Thoracic aorta (tissue), 2 donors: Measurements from ENCODE around the gene ZDHHC16. TPM values are rescaled to one million over a fixed set of nuclear protein-coding genes. Genes with fewer than 3 reads are reported as not detected.

ENCODE experiments used
- ATAC-seq: fragments of 150-250 bp; one replicate; pipeline ENCODE4 v1.8.0; 2017; ENCODE audit warnings: low read depth; ENCODE audit not compliant: insufficient number of reproducible peaks, low FRiP score
- DNase-seq: peaks from one replicate; pipeline ENCODE4 v3.0.0-alpha.2; 2020; ENCODE audit warnings: low spot score
- H3K27ac ChIP-seq, 2 donors: fragments of 200-600 bp; sonication (generic); 1 replicate in 1 of 2; 2 replicates in 1 of 2; pipeline ENCODE4 v1.5.1; 2016; ENCODE audit warnings: mild to moderate bottlenecking in 2 of 2, moderate library complexity in 2 of 2
- H3K27me3 ChIP-seq: fragments of 200-600 bp; sonication (generic); replicated peaks from 2 replicates; pipeline ENCODE4 v1.6.0; 2016; ENCODE audit warnings: mild to moderate bottlenecking; ENCODE audit not compliant: insufficient read depth
- H3K36me3 ChIP-seq: fragments of 200-600 bp; sonication (generic); one replicate; pipeline ENCODE4 v1.5.1; 2016
- H3K4me1 ChIP-seq, 2 donors: fragments of 200-600 bp; sonication (generic); 1 replicate in 1 of 2; 2 replicates in 1 of 2; pipeline versions ENCODE4 v1.5.1 to v1.6.0; 2016; ENCODE audit warnings: low read depth in 2 of 2, mild to moderate bottlenecking in 1 of 2; ENCODE audit not compliant: control insufficient read depth in 1 of 2
- H3K4me3 ChIP-seq: fragments of 200-600 bp; sonication (generic); 2 replicates; pipeline ENCODE4 v1.5.1; 2016; ENCODE audit warnings: mild to moderate bottlenecking
- H3K9me3 ChIP-seq: fragments of 200-600 bp; sonication (generic); 2 replicates; pipeline ENCODE4 v1.5.1; 2016
- CTCF ChIP-seq: fragments of 200-600 bp; sonication (generic); IDR thresholded peaks from one replicate; pipeline ENCODE4 v1.5.1; 2019; ENCODE audit warnings: antibody characterized with exemption
- total RNA-seq, 2 donors: library from RNA; depleted of rRNA; stranded (reverse); fragments of >200 nt; gene quantifications; one replicate each; pipeline versions ENCODE4 v1.1.0 to v1.2.3, GENCODE V29; 2016

Gene ZDHHC16
- total RNA-seq, 2 donors from 2014 or later = 23.4 to 31.7 TPM

GRCh38 chr10:97435211-97435610 is 10.8 kb upstream of the ZDHHC16 start:
- Histone ChIP-seq H3K36me3 (peaks cover 68% of the 10 kb centered on the region), H3K4me3 (no peak overlapping the region), H3K27ac (no peak overlapping the region), H3K27me3 (no peaks in the 10 kb centered on the region), H3K4me1 (no peaks in the 10 kb centered on the region), H3K9me3 (no peaks in the 10 kb centered on the region)
- no peak for TF ChIP-seq CTCF
- ATAC-seq = no peak
- no peak for DNase-seq

GRCh38 chr10:97442277-97442676 is 3.7 kb upstream of the ZDHHC16 start:
- TF ChIP-seq CTCF = no peak
- H3K27ac ChIP-seq = no peak overlapping the region
- H3K36me3 ChIP-seq = peaks cover 19% of the 10 kb centered on the region
- ATAC-seq = no peak
- H3K27me3 ChIP-seq = no peaks in the 10 kb centered on the region
- DNase-seq = no peak
- peaks cover 11 to 17% of the 10 kb centered on the region in 2 donors for H3K4me1 ChIP-seq
- H3K9me3 ChIP-seq = no peaks in the 10 kb centered on the region
- H3K4me3 ChIP-seq = no peak overlapping the region

DNA sequence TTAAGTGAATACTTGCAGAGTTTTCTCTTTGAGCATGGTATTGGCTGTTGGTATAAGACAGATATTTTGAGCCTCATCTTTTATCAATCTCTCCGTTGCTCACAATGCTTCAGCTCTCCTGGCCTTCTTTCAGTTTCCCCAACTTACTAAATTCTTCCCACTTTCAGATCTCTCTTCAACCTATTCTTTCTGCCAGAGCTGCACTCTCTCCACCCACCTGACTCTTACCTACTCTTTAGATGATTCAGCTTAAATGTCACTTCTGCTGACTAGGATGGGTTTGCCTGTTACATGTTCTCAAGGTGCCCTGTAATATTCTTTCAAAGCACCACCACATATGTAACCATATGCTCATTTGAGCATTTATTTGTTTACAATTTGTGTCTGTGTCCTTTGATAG is 1.8 kb upstream of the ZDHHC16 start:
- Histone ChIP-seq H3K27ac (no peak overlapping the region), H3K4me1 (peaks cover 15 to 33% of the 10 kb centered on the region in 2 donors), H3K4me3 (no peak overlapping the region), H3K9me3 (no peaks in the 10 kb centered on the region), H3K27me3 (no peaks in the 10 kb centered on the region), H3K36me3 (peaks cover 2% of the 10 kb centered on the region)
- ATAC-seq = no peak
- TF ChIP-seq CTCF = no peak
- DNase-seq = no peak

GRCh38 chr10:97445357-97445721 is 636 bp upstream of the ZDHHC16 start:
- Histone ChIP-seq H3K9me3 (no peaks in the 10 kb centered on the region), H3K27ac (peak overlapping the region in 1 of 2 donors; percentile 53), H3K4me3 (peak overlapping the region; percentile 89), H3K36me3 (no peaks in the 10 kb centered on the region), H3K27me3 (no peaks in the 10 kb centered on the region), H3K4me1 (peaks cover 15 to 34% of the 10 kb centered on the region in 2 donors)
- no peak for TF ChIP-seq CTCF
- DNase-seq (no peak), ATAC-seq (no peak)

DNA sequence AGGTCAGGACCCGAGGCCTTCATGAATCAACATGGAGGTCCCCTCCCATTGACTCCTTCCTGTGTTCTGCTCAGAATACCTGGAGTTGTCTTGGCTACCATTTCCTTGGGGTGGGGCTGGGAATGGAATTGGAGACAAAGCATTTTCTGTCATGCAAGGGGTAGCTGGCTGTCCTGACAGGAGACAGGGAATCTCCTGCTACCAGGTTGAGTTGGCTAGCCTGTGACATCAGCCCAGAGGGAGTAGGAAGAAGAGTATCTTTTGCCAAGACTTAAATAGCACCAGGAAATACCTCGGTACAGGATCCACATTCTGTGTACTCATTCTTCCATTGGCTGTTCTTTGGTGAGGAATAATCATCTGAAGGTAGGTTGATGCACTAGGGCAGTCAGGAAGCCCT is 4.9 kb downstream of the ZDHHC16 start:
- DNase-seq (no peak), ATAC-seq (no peak)
- Histone ChIP-seq H3K27me3 (no peaks in the 10 kb centered on the region), H3K27ac (no peak overlapping the region), H3K9me3 (no peaks in the 10 kb centered on the region), H3K36me3 (peaks cover 16% of the 10 kb centered on the region), H3K4me3 (no peak overlapping the region), H3K4me1 (peaks cover 14 to 52% of the 10 kb centered on the region in 2 donors)
- TF ChIP-seq CTCF = no peak
